ENCODE measurements around the gene SAP30BP. TPM values are rescaled to one million over a fixed set of nuclear protein-coding genes. Genes with fewer than 3 reads are reported as not detected.

Gene SAP30BP
- total RNA-seq, 1 donor from 2014 or later: 107 TPM

DNA sequence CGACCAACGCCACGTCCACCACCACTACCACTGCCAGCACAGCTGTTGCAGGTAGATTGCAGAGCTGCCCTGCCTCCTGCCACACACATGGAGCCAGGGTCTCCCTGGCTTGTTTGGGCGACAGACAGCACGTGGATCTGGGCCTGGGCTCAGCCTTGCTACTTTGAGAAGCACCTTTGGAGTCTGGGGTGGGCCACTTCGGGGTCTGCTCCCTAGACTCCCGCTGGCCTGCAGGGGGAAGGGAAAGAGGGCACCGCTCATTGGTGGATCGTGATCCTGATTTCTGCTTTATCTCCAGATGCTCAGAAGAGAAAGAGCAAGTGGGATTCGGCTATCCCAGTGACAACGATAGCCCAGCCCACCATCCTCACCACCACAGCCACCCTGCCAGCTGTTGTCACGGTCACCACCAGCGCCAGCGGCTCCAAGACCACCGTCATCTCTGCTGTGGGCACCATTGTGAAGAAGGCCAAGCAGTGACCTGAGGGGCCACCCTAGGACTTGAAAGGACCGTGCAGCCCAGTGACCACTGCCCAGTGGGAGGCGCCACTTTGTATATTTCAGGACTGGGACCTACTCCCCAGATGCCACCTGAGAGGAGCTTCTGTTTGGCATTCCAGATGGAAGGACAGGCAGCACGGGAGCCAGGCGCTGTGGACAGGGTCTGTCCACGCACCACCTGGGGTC is 39.0 kb downstream of the SAP30BP start:
- no peak overlapping the region for H3K4me3 ChIP-seq (ENCODE audit: low read depth, low read length)
- TF ChIP-seq CTCF (conservative IDR thresholded peaks at IDR 0.05; ENCODE audit: low read depth, low read length): no peak
- DNase-seq (ENCODE audit: low read depth): no peak

- DNase-seq (ENCODE audit: low read depth): no peak
- H3K4me3 ChIP-seq (ENCODE audit: low read depth, low read length): no peak overlapping the region
- no peak for TF ChIP-seq CTCF (conservative IDR thresholded peaks at IDR 0.05; ENCODE audit: low read depth, low read length)
Measured at GRCh38 chr17:75707079-75707571, 40.0 kb downstream of the SAP30BP start.

DNA sequence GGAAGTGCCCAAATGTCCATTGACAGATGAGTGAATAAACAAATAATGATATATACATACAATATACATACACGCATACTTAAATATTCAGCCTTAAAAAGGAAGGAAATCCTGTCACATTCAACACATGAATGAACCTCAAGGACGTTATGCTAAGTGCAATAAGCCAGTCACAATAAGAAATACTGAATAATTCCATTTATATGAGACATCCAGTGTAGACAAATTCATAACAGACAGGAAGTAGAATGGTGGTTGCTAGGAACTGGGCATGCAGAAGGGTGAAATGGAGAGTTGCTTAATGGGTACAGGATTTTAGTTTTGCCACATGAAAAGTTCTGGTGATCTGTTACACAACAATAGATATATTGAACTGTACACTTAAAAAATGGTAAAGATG is 45.3 kb downstream of the SAP30BP start:
- no peak for TF ChIP-seq CTCF (conservative IDR thresholded peaks at IDR 0.05; ENCODE audit: low read depth, low read length)
- no peak overlapping the region for H3K4me3 ChIP-seq (ENCODE audit: low read depth, low read length)
- no peak for DNase-seq (ENCODE audit: low read depth)

DNA sequence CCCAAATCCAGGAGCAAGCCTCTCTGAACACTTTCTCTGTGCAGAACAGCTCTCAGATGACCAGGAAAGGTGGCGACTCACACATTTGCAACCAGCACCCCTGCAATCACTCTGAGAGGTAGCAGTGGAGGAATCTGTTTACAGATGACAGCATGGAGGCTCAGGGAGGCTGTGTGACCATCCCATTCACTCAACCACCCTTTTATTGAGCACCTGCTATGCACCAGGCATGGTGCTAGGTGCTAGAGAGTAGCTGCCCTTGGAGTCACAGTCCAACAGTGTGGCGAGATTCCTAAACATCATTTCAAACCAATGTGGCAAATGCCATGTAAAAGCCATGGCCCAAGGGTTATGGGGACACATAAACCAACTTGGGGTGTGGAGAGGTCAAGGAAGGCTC is 52.6 kb downstream of the SAP30BP start:
- no peak for TF ChIP-seq CTCF (conservative IDR thresholded peaks at IDR 0.05; ENCODE audit: low read depth, low read length)
- DNase-seq (ENCODE audit: low read depth): no peak
- no peak overlapping the region for H3K4me3 ChIP-seq (ENCODE audit: low read depth, low read length)

- no peak for TF ChIP-seq CTCF (conservative IDR thresholded peaks at IDR 0.05; ENCODE audit: low read depth, low read length)
- H3K4me3 ChIP-seq (ENCODE audit: low read depth, low read length): peak within 1 kb of the TSS; percentile 55
- no peak for DNase-seq (ENCODE audit: low read depth)
Measured at GRCh38 chr17:75720656-75721462, 53.7 kb downstream of the SAP30BP start, which contains the start of gene ITGB4. ITGB4 (plus strand) TSS chr17:75721459; CDS start chr17:75724704, 3,245 bp downstream.

DNA sequence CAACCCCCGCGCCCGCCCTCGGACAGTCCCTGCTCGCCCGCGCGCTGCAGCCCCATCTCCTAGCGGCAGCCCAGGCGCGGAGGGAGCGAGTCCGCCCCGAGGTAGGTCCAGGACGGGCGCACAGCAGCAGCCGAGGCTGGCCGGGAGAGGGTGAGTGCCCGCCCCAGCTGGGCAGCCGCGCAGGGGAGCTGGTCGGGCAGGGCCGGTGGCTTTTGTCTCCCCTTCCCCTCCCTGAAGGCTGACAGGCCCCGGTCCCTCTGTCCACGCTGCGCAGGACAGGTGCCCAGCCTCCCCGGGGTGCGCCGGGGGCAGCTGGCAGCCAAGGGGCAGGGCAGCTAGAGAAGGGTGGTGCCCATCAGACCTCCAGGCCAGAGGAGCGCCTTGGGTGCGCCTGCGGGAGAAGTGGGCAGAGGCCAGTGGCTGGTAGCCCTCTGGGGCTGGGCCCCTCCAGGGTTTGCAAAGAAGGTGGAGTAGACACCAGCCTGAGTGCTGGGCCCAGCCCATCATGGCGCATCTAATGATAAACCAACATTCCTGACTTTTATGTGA is 54.4 kb downstream of the SAP30BP start:
- H3K4me3 ChIP-seq (ENCODE audit: low read depth, low read length): peak overlapping the region; percentile 55
- TF ChIP-seq CTCF (conservative IDR thresholded peaks at IDR 0.05; ENCODE audit: low read depth, low read length): no peak
- DNase-seq (ENCODE audit: low read depth): no peak

Measured in epithelial cell of proximal tubule (primary cell).